H1 (cell line): ENCODE data around the gene FBN2. TPM values are rescaled to one million over a fixed set of nuclear protein-coding genes. Genes with fewer than 3 reads are reported as not detected.

Experiments used
- CTCF ChIA-PET: fragments of 300-600 bp; sonication (Branson Sonifier 250); formaldehyde crosslinking; loops from one replicate; lab custom pipeline; 2021; ENCODE audit not compliant: partially characterized antibody; lab: Charles Lee
- POLR2A ChIA-PET: fragments of 300-600 bp; sonication (Branson Sonifier 250); formaldehyde crosslinking; loops from one replicate; lab custom pipeline; 2021; ENCODE audit warnings: inconsistent platforms; ENCODE audit not compliant: partially characterized antibody; lab: Charles Lee
- DNase-seq, 2 experiments: peaks; one replicate each; pipeline versions ENCODE4 v3.0.0 to v3.0.0-alpha.2; 2010 to 2022; ENCODE audit warnings: low spot score in 2 of 2, low read depth in 1 of 2, mixed read lengths in 1 of 2
- FAIRE-seq: peaks from 2 replicates; lab custom pipeline; 2011; peaks lifted over from hg19 to GRCh38; lab: Jason Lieb, UNC
- H2AFZ ChIP-seq: 2 replicates; pipeline ENCODE4 v1.8.1; 2012; ENCODE audit warnings: low read length, inconsistent platforms
- H2AK5ac ChIP-seq: 2 replicates; pipeline ENCODE4 v1.6.1; 2013; ENCODE audit warnings: low read depth, low read length
- H2BK120ac ChIP-seq: replicated peaks from 2 replicates; pipeline ENCODE3; 2013; ENCODE audit warnings: low read depth, low read length, inconsistent platforms
- H2BK12ac ChIP-seq: 2 replicates; pipeline ENCODE4 v1.6.1; 2013; ENCODE audit warnings: low read depth, low read length
- H2BK15ac ChIP-seq: 2 replicates; pipeline ENCODE4 v1.6.1; 2013; ENCODE audit warnings: low read length
- H2BK20ac ChIP-seq: 2 replicates; pipeline ENCODE4 v1.6.1; 2013; ENCODE audit warnings: low read length
- H2BK5ac ChIP-seq: 2 replicates; pipeline ENCODE4 v1.6.1; 2013; ENCODE audit warnings: low read depth, low read length
- H3K14ac ChIP-seq: 2 replicates; pipeline ENCODE4 v1.6.1; 2013; ENCODE audit warnings: inconsistent platforms; ENCODE audit not compliant: insufficient read length
- H3K18ac ChIP-seq: 2 replicates; pipeline ENCODE4 v1.6.1; 2013; ENCODE audit warnings: low read length; ENCODE audit errors: extremely low read depth
- H3K23ac ChIP-seq: 2 replicates; pipeline ENCODE4 v1.6.1; 2013; ENCODE audit warnings: inconsistent platforms; ENCODE audit not compliant: insufficient read length
- H3K23me2 ChIP-seq: 2 replicates; pipeline ENCODE4 v1.6.1; 2013; ENCODE audit warnings: low read depth, low read length
- H3K27ac ChIP-seq: 2 replicates; pipeline ENCODE4 v1.6.1; 2011; ENCODE audit warnings: low read depth, low read length, inconsistent platforms
- H3K27me3 ChIP-seq, 4 experiments: replicated peaks in 1 of 4; 1 replicate in 1 of 4; 2 replicates in 3 of 4; pipeline versions ENCODE4 v1.6.1 to v1.8.1; 2011 to 2013; ENCODE audit warnings: low read length in 3 of 4, mild to moderate bottlenecking in 3 of 4, inconsistent platforms in 2 of 4, mixed read lengths in 2 of 4, moderate library complexity in 1 of 4; ENCODE audit not compliant: control insufficient read depth in 3 of 4, insufficient read depth in 3 of 4; ENCODE audit errors: extremely low read depth in 1 of 4
- H3K36me3 ChIP-seq, 4 experiments: 2 replicates each; pipeline versions ENCODE4 v1.6.1 to v1.8.1; 2011 to 2013; ENCODE audit warnings: mild to moderate bottlenecking in 4 of 4, low read length in 3 of 4, moderate library complexity in 2 of 4, control low read depth in 1 of 4, inconsistent platforms in 1 of 4; ENCODE audit not compliant: insufficient read depth in 4 of 4, control insufficient read depth in 2 of 4
- H3K4ac ChIP-seq: replicated peaks from 2 replicates; pipeline ENCODE3; 2013; ENCODE audit warnings: low read length, low read depth, mixed read lengths, inconsistent platforms; ENCODE audit not compliant: insufficient read length
- H3K4me1 ChIP-seq, 4 experiments: replicated peaks in 1 of 4; 1 replicate in 1 of 4; 2 replicates in 3 of 4; pipeline versions ENCODE4 v1.6.1 to v1.8.1; 2011 to 2013; ENCODE audit warnings: low read length in 3 of 4, inconsistent platforms in 2 of 4, mixed read lengths in 1 of 4; ENCODE audit not compliant: insufficient read depth in 4 of 4, control insufficient read depth in 3 of 4
- H3K4me2 ChIP-seq, 2 experiments: 2 replicates each; pipeline versions ENCODE4 v1.6.1 to v1.8.1; 2011 to 2013; ENCODE audit warnings: low read depth in 2 of 2, low read length in 2 of 2, control low read depth in 1 of 2, inconsistent platforms in 1 of 2, mild to moderate bottlenecking in 1 of 2; ENCODE audit not compliant: insufficient read depth in 1 of 2
- H3K4me3 ChIP-seq, 4 experiments: fragments of 200-600, 300-600 bp in 1 of 4; sonication (generic), shearing (Covaris generic), sonication (Bioruptor Twin) in 1 of 4; 2 replicates each; pipeline versions ENCODE4 v1.5.1 to v1.8.1; 2011 to 2016; ENCODE audit warnings: low read length in 4 of 4, low read depth in 3 of 4, control low read depth in 2 of 4, inconsistent platforms in 2 of 4, mild to moderate bottlenecking in 2 of 4, mixed read lengths in 1 of 4, moderate library complexity in 1 of 4; ENCODE audit not compliant: insufficient read depth in 2 of 4; ENCODE audit errors: extremely low read depth in 1 of 4
- H3K56ac ChIP-seq: replicated peaks from 2 replicates; pipeline ENCODE3; 2013; ENCODE audit warnings: low read depth, mild to moderate bottlenecking, mixed read lengths, low read length, inconsistent platforms; ENCODE audit not compliant: insufficient read length
- H3K79me1 ChIP-seq: 2 replicates; pipeline ENCODE4 v1.6.1; 2013; ENCODE audit warnings: low read depth, low read length, control low read depth
- H3K79me2 ChIP-seq, 2 experiments: 2 replicates each; pipeline versions ENCODE4 v1.6.1 to v1.8.1; 2012 to 2013; ENCODE audit warnings: low read length in 2 of 2, mild to moderate bottlenecking in 2 of 2, inconsistent platforms in 1 of 2; ENCODE audit not compliant: insufficient read depth in 2 of 2, control insufficient read depth in 1 of 2
- H3K9ac ChIP-seq, 4 experiments: replicated peaks in 1 of 4; 1 replicate in 1 of 4; 2 replicates in 3 of 4; pipeline versions ENCODE4 v1.6.1 to v1.8.1; 2011 to 2013; ENCODE audit warnings: low read depth in 3 of 4, low read length in 3 of 4, control low read depth in 2 of 4, mild to moderate bottlenecking in 2 of 4, moderate library complexity in 2 of 4, inconsistent platforms in 1 of 4; ENCODE audit errors: extremely low read depth in 1 of 4
- H3K9me3 ChIP-seq, 2 experiments: 2 replicates each; pipeline versions ENCODE4 v1.6.1 to v1.8.1; 2012 to 2013; ENCODE audit warnings: mild to moderate bottlenecking in 2 of 2, moderate library complexity in 2 of 2, control low read depth in 1 of 2, inconsistent platforms in 1 of 2, low read depth in 1 of 2, low read length in 1 of 2, mixed read lengths in 1 of 2; ENCODE audit not compliant: insufficient read depth in 2 of 2
- H4K20me1 ChIP-seq, 2 experiments: replicated peaks in 1 of 2; 2 replicates each; pipeline versions ENCODE3 to v1.8.1; 2011 to 2013; ENCODE audit warnings: inconsistent platforms in 2 of 2, low read length in 2 of 2, mild to moderate bottlenecking in 1 of 2; ENCODE audit not compliant: insufficient read depth in 2 of 2, control insufficient read depth in 1 of 2
- H4K5ac ChIP-seq: 2 replicates; pipeline ENCODE4 v1.6.1; 2013; ENCODE audit warnings: low read length, low read depth, mixed read lengths, inconsistent platforms; ENCODE audit not compliant: insufficient read length
- H4K8ac ChIP-seq: 2 replicates; pipeline ENCODE4 v1.8.0; 2013; ENCODE audit warnings: mild to moderate bottlenecking, moderate library complexity, low read length, inconsistent platforms; ENCODE audit not compliant: insufficient read depth; ENCODE audit errors: extremely low read depth
- H4K91ac ChIP-seq: replicated peaks from 2 replicates; pipeline ENCODE3; 2013; ENCODE audit warnings: low read length, mixed read lengths, inconsistent platforms; ENCODE audit not compliant: insufficient read length
- BACH1 ChIP-seq: IDR thresholded peaks from 2 replicates; pipeline ENCODE4 v1.6.1; 2012; ENCODE audit warnings: low read length, improper control_type of control experiment
- BCL11A ChIP-seq, 2 experiments: IDR thresholded peaks; one replicate each; pipeline ENCODE4 v1.6.1; 2011; ENCODE audit warnings: low read depth in 2 of 2, low read length in 2 of 2, mild to moderate bottlenecking in 2 of 2
- CBX5 ChIP-seq: fragments of 300-800, 300-1000 bp; sonication (generic); IDR thresholded peaks from 2 replicates; pipeline ENCODE4 v1.7.1; 2016; ENCODE audit warnings: antibody characterized with exemption, low read length, low read depth
- HDAC6 ChIP-seq: IDR thresholded peaks from one replicate; pipeline ENCODE4 v1.7.1; 2012; ENCODE audit warnings: low read depth, mild to moderate bottlenecking, inconsistent platforms, low read length, moderate library complexity
- JUND ChIP-seq: IDR thresholded peaks from 2 replicates; pipeline ENCODE4 v1.6.1; 2011; ENCODE audit warnings: mild to moderate bottlenecking, improper control_type of control experiment, low read length
- KDM5A ChIP-seq: fragments of 200-600 bp; IDR thresholded peaks from 2 replicates; pipeline ENCODE4 v1.7.1; 2012; ENCODE audit warnings: mild to moderate bottlenecking, low read length, inconsistent platforms, mixed read lengths
- NRF1 ChIP-seq: IDR thresholded peaks from 2 replicates; pipeline ENCODE4 v1.6.1; 2011; ENCODE audit warnings: mild to moderate bottlenecking, low read depth, low read length, improper control_type of control experiment
- PHF8 ChIP-seq: fragments of 200-600 bp; sonication (generic); conservative IDR thresholded peaks from 2 replicates; pipeline ENCODE4 v1.7.1; 2012; ENCODE audit warnings: low read depth, mild to moderate bottlenecking, inconsistent platforms, low read length, moderate library complexity
- SIRT6 ChIP-seq: IDR thresholded peaks from one replicate; pipeline ENCODE4 v1.7.1; 2012; ENCODE audit warnings: low read length, inconsistent platforms
- SIX5 ChIP-seq: IDR thresholded peaks from 2 replicates; pipeline ENCODE4 v1.6.1; 2011; ENCODE audit warnings: mild to moderate bottlenecking, low read depth, low read length
- SUZ12 ChIP-seq: fragments of 200-600 bp; sonication (generic); IDR thresholded peaks from 2 replicates; pipeline ENCODE4 v1.6.1; 2012; ENCODE audit warnings: mild to moderate bottlenecking, inconsistent platforms, low read length, moderate library complexity, mixed read lengths
- TAF7 ChIP-seq: optimal IDR thresholded peaks from 2 replicates; pipeline ENCODE3; 2011; ENCODE audit warnings: low read depth, mild to moderate bottlenecking, inconsistent platforms, low read length, moderate library complexity, borderline replicate concordance
- WGBS, 2 experiments: shearing (Covaris generic) in 1 of 2; methylation state at CpG; one replicate each; pipeline versions ENCODE4 v1.1.6 to v1.1.7; 2013 to 2015; ENCODE audit warnings: low lambda C conversion rate in 2 of 2, mixed read lengths in 2 of 2, inconsistent platforms in 1 of 2, low coverage in 1 of 2, missing lambda C conversion rate in 1 of 2; ENCODE audit not compliant: insufficient replicate concordance in 2 of 2, insufficient coverage in 1 of 2, insufficient read length in 1 of 2; ENCODE audit errors: extremely low coverage in 1 of 2, missing lambda C conversion rate in 1 of 2; 5-methylcytosine and 5-hydroxymethylcytosine counted together
- polyA plus RNA-seq, 7 experiments: library from polyadenylated mRNA; depleted of rRNA in 3 of 7; stranded (reverse) in 5 of 7; unstranded in 2 of 7; fragments of >200 nt in 5 of 7; fragments of 200-250 nt in 2 of 7; gene quantifications; 1 replicate in 5 of 7; 2 replicates in 1 of 7; 4 replicates in 1 of 7; pipeline versions ENCODE4 v1.2.1 to v1.2.3, GENCODE V29; 2011 to 2013; ENCODE audit warnings: missing spikeins in 2 of 7, mixed read lengths in 2 of 7
- total RNA-seq: library from RNA; stranded (reverse); fragmentation: NEBNext Ultra II Directional; extraction: Animal tissue kit (Norgen Biotek cat#: 25700); gene quantifications from 2 replicates; pipeline ENCODE4 v1.2.1, GENCODE V29; 2021

FBN2 gene
- total and polyA plus RNA-seq, 2 of the 8 experiments (the other 6 are each of a cell fraction or from before 2014, with no cell fraction given), result 14.1 to 16.3 TPM

GRCh38 chr5:128279345-128279744 is 258.7 kb downstream of the FBN2 start:
- no peak for TF ChIP-seq BACH1
- TF ChIP-seq HDAC6, result no peak
- no peak for TF ChIP-seq SIX5
- no peak for TF ChIP-seq TAF7
- TF ChIP-seq SIRT6, result no peak
- TF ChIP-seq NRF1, result no peak
- no peak for TF ChIP-seq PHF8
- no peak for TF ChIP-seq SUZ12
- TF ChIP-seq CBX5, result no peak
- no peak for TF ChIP-seq BCL11A (IDR thresholded peaks at IDR 0.05; ENCODE audit: low read depth in 2 of 2, low read length in 2 of 2)
- no peak for TF ChIP-seq JUND
- no peak for TF ChIP-seq KDM5A
- FAIRE-seq (no peak), DNase-seq (no peak)
- no peaks in the 10 kb centered on the region for H3K79me1 ChIP-seq
- no peak overlapping the region for H3K27ac ChIP-seq
- H3K4me2 ChIP-seq, result no peak overlapping the region
- H3K4me1 ChIP-seq, result no peaks in the 10 kb centered on the region
- no peak overlapping the region for H4K91ac ChIP-seq
- H2AFZ ChIP-seq, result no peak overlapping the region
- WGBS, 2 experiments, result 70% methylated on average over 2 of the region's 2 CpGs; no CpG with 5 or more reads in 1 of the 2 experiments
- H3K36me3 ChIP-seq, result peaks cover 0 to 3% (median 0%) of the 10 kb centered on the region in 4 experiments; a peak in 2 of 8 replicates
- no peak overlapping the region for H2BK5ac ChIP-seq
- no peaks in the 10 kb centered on the region for H3K9me3 ChIP-seq
- H3K18ac ChIP-seq, result no peak overlapping the region
- POLR2A ChIA-PET, result no interaction called here
- H2BK15ac ChIP-seq, result no peak overlapping the region
- H3K56ac ChIP-seq, result no peak overlapping the region
- no peak overlapping the region for H3K9ac ChIP-seq
- no peak overlapping the region for H2BK20ac ChIP-seq
- H3K23me2 ChIP-seq, result no peaks in the 10 kb centered on the region
- H2BK12ac ChIP-seq, result no peak overlapping the region
- H2BK120ac ChIP-seq, result no peak overlapping the region
- no peak overlapping the region for H3K4ac ChIP-seq
- no peak overlapping the region for H3K14ac ChIP-seq
- no peak overlapping the region for H4K8ac ChIP-seq
- CTCF ChIA-PET, result no interaction called here
- H2AK5ac ChIP-seq, result no peak overlapping the region
- no peak overlapping the region for H3K23ac ChIP-seq
- H4K5ac ChIP-seq, result no peak overlapping the region
- H4K20me1 ChIP-seq, result no peaks in the 10 kb centered on the region
- no peaks in the 10 kb centered on the region for H3K27me3 ChIP-seq
- no peaks in the 10 kb centered on the region for H3K79me2 ChIP-seq
- no peak overlapping the region for H3K4me3 ChIP-seq
